ENCODE results near the gene LYPD1.

- TF ChIP-seq POLR2AphosphoS5 (IDR thresholded peaks at IDR 0.05; ENCODE audit: low read depth, low read length), result no peak
- TF ChIP-seq TAF1 (IDR thresholded peaks at IDR 0.05; ENCODE audit: borderline replicate concordance, insufficient read depth, low read length), result no peak
- no peak for TF ChIP-seq REST (IDR thresholded peaks at IDR 0.05; ENCODE audit: insufficient read depth in 1 of 2, low read depth in 2 of 2, low read length in 2 of 2)
- no peak for TF ChIP-seq SIN3A (IDR thresholded peaks at IDR 0.05; ENCODE audit: borderline replicate concordance, insufficient read depth, low read length)
- TF ChIP-seq FOXP2 (optimal IDR thresholded peaks at IDR 0.05; ENCODE audit: borderline replicate concordance, extremely low read depth, extremely low read length, insufficient read depth), result no peak
These were observed 36.4 kb downstream of the LYPD1 start for GRCh38 chr2:132633635-132634034.

Measured in PFSK-1 (cell line).